ENCODE data around the gene ZNF536.
"Not testable (repeated sequence)": the region's sequence is repeated elsewhere in the genome, so short reads cannot be mapped to it uniquely, and the experiment has no call there.

Gene ZNF536

DNA sequence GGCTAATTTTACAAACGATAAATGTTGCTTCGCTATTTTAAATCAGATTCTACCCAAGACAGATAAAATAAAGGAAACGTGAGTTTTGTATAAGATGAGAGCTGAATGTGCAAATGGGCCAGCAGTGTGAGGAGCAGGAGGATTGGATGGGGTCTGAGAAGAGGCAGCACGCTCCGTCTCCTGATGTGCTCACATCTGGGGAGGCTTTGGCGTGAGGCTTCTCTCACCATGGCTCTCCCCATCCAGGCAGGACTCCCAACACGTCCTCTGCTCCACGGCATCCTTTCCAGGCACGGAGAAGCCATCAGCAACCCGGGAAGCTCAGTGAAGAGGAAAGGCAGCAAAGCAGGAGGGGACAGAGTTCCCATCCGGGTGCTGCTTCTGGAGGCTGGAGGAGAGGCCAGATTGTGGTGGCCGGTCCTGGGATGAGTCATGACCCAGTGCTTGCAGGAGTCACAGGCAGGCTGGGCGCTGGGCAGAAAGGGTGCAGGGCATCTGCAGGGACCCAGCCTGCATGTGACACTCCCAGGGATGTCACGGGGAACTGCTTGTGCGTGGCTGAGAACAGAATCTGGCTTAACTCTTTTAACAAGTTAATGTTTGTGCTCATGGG, 47.5 kb downstream of the ZNF536 start:
- DNase-seq (ENCODE audit: low read depth): no peak

- DNase-seq (ENCODE audit: low read depth): no peak
Measured at GRCh38 chr19:30420316-30420715, 48.1 kb downstream of the ZNF536 start.

DNA sequence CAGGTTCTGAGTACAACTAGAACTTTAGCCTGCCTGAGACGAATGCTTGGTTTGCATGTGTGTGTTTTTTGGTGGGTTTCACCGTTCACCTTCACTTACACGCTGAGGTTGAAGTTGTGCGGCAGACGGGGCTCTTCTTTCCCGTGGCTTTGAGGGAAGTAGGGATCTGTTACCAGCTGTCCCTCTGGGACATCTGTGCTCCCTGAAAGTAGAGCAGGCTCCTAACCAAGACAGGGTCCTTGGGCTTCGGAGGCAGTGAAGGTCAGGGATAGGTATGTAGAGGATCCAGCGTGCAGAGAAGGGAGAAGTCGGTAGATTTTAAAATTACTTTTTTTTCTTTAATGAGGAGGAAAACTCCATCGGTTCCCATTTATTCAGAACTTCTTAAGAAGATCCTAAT, 48.7 kb downstream of the ZNF536 start:
- no peak for DNase-seq (ENCODE audit: low read depth)

GRCh38 chr19:30421571-30421970, 49.4 kb downstream of the ZNF536 start:
- no peak for DNase-seq (ENCODE audit: low read depth)

DNA sequence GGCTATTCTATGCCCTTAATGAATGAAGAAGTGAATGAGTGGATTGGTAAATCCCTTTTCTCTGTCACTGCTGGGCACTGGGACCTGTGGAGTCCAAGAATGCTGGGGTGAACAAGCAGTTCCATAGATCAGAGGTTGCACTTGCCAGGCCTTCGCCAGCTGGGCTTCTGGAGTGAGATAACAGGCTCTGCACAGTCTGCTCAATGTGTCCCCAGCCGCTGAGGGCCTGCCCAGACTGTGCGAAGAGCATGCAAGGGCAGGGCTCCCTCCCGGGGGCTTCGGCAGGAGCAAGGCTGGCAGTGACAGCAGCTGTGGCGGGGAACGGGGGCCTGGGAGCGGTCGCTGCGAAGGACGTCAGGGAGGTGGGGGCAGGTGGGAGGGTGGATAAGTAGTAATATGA, 51.3 kb downstream of the ZNF536 start:
- DNase-seq (ENCODE audit: low read depth): no peak

- no peak for DNase-seq (ENCODE audit: low read depth)
Measured at GRCh38 chr19:30425885-30426838, 54.0 kb downstream of the ZNF536 start.

DNA sequence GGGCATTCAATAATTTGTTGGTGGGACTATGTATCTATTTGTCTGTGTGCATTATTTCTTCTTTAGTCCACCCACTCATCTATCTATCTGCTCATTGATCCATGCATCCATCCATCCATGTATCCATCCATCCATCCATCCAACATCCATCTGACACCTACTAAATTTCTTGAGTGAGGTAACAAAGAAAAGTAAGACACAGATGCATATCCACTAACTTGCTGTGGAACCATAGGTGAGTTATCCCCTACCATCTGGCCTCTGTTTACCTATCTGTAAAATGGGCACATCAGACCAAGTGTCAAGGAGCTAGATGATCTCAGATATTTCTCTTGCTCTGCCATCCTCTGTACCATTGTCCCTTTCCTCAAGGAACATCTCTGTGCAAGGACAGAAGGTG, 54.7 kb downstream of the ZNF536 start:
- no peak for DNase-seq (ENCODE audit: low read depth)

DNA sequence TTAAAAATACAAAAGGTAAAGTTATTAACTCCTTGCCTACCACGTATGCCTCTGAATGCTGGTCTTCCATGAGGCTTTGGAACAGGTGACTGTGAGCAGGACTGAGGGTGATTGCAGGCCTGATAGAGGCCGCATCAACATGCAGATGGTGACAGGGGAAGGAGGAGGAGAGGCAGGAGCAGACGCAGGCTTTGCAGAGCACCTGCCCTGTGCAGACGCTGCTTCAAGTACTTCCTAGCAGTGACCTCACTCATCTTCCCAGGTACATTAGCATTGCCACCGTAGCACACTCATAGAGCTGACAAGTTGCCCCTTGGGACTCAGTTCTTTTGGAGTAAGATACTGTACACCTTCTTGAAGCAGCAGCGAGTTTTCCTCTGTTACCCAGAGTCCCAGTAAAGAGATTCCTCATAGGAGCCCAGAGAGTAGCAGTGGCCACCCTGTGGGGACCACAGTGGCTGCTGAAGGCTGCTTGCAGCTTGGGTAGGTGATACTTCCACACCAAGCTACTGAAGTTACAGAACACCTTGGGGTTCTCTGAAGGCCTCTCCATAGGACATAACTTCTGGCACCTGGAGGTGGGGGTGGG, 56.0 kb downstream of the ZNF536 start:
- DNase-seq (ENCODE audit: low read depth): no peak

DNA sequence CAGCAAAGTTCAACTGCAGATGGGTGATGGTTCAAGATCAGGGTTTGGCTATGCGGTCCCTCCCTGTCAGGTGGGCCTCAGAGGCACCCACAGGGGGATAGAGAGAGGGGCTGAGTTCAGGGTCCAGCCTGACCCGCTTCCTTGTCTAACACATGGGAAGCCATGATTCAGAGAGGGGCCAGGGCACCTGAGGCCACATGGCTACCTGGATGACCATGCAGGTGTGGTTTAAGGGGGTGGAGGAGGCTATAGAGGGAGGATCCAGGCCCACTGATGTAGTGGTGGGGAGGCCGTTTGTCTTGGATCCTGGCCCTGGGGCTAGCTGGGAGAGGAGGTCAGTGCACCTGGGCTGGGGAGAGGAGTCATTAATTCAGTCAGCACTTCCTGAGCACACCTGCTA, 56.7 kb downstream of the ZNF536 start:
- no peak for DNase-seq (ENCODE audit: low read depth)

DNA sequence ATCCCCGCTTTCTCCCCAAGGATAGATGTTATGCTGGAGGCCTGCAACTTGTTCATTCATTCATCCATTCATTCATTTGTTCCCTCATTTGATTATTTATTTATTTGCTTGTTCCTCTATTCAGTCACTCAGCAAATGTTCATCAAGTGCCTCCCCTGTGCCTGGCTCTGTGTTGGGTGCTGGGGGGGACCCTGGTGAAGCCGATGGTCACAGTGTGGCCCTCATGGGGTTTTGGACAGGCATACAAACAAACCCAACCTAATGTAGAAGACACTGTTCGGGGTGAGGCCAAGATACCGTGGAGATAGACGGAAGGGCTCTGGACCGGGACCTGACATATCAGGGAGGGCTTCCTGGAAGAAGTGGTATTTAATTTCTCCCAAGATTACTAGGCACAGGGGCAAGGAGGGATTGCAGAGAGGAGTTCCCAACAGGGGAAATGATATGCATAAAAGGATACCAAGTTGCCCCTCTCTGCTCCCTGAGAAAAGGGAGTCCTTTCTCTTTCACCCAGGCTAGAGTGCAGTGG, 58.1 kb downstream of the ZNF536 start:
- no peak for DNase-seq (ENCODE audit: low read depth)

GRCh38 chr19:30431591-30431990, 59.4 kb downstream of the ZNF536 start:
- no peak for DNase-seq (ENCODE audit: low read depth)

GRCh38 chr19:30434797-30435594, 62.8 kb downstream of the ZNF536 start:
- no peak for DNase-seq (ENCODE audit: low read depth)

DNA sequence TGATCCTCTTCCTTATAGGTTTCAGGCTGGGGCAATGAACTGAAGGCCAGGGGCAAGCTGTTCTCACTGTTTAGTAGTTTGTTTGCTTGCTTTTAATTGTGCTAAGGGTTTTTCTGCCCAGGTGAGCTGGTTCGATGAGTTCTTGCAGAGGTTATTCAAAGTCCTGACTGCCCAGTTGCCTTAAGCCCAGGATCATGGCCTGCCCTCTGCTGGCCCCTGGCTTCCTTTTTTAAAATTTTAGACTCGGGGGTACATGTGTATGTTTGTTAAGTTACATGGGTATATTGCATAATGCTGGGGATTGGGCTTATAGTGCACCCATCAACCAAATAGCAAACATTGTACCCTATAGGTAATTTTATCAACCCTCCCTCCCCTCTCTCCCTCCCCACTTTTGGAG, 65.7 kb downstream of the ZNF536 start:
- no peak for DNase-seq (ENCODE audit: low read depth)

DNA sequence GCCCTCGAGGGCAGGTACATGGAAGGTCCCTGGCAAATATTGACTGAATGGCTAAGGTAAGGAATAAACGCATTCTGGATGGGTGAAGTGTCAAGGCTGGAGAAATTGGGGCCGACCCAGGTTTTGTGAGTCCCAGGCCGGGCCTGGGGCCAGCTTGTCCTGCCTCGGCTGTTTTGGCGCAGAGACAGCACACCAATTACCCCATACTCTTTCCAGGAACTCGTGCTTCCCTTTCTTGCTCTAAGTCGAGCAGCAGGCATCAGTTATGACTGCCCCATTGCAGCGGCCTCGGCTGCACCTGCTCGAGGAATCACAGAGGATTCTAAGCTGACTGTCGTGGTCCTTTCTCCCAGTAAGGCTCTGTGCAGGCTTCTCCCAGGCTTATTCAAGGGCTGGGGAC, 67.1 kb downstream of the ZNF536 start:
- no peak for DNase-seq (ENCODE audit: low read depth)

DNA sequence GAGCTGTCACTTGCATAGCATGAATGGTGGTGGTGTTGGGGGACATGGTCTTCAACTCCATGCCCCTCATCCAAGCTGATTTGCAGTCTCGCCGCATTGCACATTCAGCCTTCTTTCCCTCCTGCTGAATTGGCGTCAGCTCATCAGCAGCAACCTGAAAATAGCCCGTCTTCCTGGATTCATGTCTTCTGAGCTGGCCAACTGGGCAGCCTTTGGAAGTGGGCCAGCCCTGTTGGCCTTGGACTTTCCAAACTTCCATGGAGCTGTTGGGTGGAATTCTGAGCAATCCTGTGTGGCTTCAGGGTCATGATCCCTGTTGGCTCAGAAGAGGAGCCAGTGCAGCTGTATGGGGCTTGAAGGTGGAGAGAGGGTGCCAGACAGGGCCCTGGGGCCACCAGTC, 68.8 kb downstream of the ZNF536 start:
- no peak for DNase-seq (ENCODE audit: low read depth)

GRCh38 chr19:30442674-30443073, 70.5 kb downstream of the ZNF536 start:
- no peak for DNase-seq (ENCODE audit: low read depth)

- no peak for DNase-seq (ENCODE audit: low read depth)
Measured at GRCh38 chr19:30443531-30444252, 71.5 kb downstream of the ZNF536 start.

GRCh38 chr19:30444253-30444671, 72.1 kb downstream of the ZNF536 start:
- no peak for DNase-seq (ENCODE audit: low read depth)

DNA sequence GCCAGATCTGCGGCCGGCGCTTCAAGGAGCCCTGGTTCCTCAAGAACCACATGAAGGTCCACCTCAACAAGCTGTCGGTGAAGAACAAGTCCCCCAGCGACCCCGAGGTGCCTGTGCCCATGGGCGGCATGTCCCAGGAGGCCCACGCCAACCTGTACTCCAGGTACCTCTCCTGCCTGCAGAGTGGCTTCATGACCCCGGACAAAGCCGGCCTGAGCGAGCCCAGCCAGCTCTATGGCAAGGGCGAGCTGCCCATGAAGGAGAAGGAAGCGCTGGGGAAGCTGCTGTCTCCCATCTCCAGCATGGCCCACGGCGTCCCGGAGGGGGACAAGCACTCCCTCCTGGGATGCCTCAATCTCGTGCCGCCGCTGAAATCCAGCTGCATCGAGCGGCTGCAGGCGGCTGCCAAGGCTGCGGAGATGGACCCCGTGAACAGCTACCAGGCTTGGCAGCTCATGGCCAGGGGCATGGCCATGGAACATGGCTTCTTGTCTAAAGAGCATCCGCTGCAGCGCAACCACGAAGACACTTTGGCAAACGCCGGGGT, 72.6 kb downstream of the ZNF536 start:
- DNase-seq (ENCODE audit: low read depth): no peak

DNA sequence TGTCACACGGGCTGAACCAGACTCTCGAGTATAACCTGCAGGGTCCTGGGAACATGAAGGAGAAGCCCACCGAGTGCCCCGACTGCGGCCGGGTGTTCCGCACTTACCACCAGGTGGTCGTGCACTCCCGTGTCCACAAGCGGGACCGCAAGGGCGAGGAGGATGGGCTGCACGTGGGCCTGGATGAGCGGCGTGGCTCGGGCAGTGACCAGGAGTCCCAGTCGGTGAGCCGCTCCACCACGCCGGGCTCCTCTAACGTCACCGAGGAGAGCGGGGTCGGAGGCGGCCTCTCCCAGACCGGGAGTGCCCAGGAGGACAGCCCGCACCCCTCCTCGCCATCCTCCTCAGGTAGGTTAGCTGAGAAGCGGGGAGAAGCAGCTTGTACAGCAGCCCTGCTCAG, 73.2 kb downstream of the ZNF536 start:
- no peak for DNase-seq (ENCODE audit: low read depth)

GRCh38 chr19:30446120-30446519, 73.9 kb downstream of the ZNF536 start:
- not testable (repeated sequence) for DNase-seq (ENCODE audit: low read depth)

Measured in HS-5 (cell line).